Measurements from ENCODE around the gene SERGEF.

DNA sequence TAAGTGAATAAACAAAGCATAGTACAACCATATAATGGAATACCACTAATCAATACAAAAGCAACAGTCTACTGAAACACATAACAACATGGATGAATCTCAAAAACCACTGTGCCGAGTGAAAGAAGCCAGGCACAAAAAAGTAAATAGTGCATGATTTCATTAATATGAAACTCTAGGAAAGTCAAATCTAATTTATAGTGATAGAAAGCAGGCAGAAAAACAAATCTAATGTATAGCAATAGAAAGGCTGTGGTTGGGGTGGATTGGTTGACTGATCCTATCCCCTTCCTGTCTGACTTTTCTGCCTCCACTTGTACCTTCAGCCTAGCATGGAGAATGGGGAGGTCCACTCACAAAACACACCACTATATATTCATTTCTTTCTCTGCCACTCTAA is 115.4 kb downstream of the SERGEF start:
- TF ChIP-seq, protein P1, sequence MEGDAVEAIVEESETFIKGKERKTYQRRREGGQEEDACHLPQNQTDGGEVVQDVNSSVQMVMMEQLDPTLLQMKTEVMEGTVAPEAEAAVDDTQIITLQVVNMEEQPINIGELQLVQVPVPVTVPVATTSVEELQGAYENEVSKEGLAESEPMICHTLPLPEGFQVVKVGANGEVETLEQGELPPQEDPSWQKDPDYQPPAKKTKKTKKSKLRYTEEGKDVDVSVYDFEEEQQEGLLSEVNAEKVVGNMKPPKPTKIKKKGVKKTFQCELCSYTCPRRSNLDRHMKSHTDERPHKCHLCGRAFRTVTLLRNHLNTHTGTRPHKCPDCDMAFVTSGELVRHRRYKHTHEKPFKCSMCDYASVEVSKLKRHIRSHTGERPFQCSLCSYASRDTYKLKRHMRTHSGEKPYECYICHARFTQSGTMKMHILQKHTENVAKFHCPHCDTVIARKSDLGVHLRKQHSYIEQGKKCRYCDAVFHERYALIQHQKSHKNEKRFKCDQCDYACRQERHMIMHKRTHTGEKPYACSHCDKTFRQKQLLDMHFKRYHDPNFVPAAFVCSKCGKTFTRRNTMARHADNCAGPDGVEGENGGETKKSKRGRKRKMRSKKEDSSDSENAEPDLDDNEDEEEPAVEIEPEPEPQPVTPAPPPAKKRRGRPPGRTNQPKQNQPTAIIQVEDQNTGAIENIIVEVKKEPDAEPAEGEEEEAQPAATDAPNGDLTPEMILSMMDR (IDR thresholded peaks at IDR 0.05; ENCODE audit: insufficient read depth, low read length, poor library complexity, severe bottlenecking) = no peak
- no peak for TF ChIP-seq EZH2phosphoT487 (conservative IDR thresholded peaks at IDR 0.05; ENCODE audit: low read length)
